BJ (cell line): ENCODE measurements around the gene FUT6. TPM values are rescaled to one million over a fixed set of nuclear protein-coding genes. Genes with fewer than 3 reads are reported as not detected.

ENCODE experiments used
- CTCF ChIA-PET: fragments of 350-600 bp; formaldehyde crosslinking; extraction: SDS; loops from one replicate; lab custom pipeline; 2021; ENCODE audit warnings: antibody characterized with exemption, inconsistent platforms; lab: Yijun Ruan, JAX
- POLR2A ChIA-PET: fragments of 300-600 bp; sonication (Branson Sonifier 250); formaldehyde crosslinking; extraction: SDS; loops from one replicate; lab custom pipeline; 2021; ENCODE audit warnings: antibody characterized with exemption; lab: Charles Lee
- DNase-seq: peaks from one replicate; pipeline ENCODE4 v3.0.0-alpha.2; 2011; ENCODE audit warnings: low read depth
- H3K27me3 ChIP-seq: 2 replicates; pipeline ENCODE4 v1.6.0; 2011; ENCODE audit warnings: low read length; ENCODE audit not compliant: control insufficient read depth, insufficient read depth
- H3K36me3 ChIP-seq: 2 replicates; pipeline ENCODE4 v1.5.1; 2011; ENCODE audit warnings: low read length; ENCODE audit not compliant: control insufficient read depth, insufficient read depth
- H3K4me3 ChIP-seq: 2 replicates; pipeline ENCODE4 v1.5.1; 2011; ENCODE audit warnings: low read depth, mild to moderate bottlenecking, control low read depth, low read length
- CTCF ChIP-seq: IDR thresholded peaks from 2 replicates; pipeline ENCODE4 v1.5.1; 2011; ENCODE audit warnings: low read depth, mild to moderate bottlenecking, control low read depth, inconsistent platforms, low read length, moderate library complexity; ENCODE audit not compliant: insufficient read depth
- polyA plus RNA-seq: library from polyadenylated mRNA; depleted of rRNA; stranded (reverse); fragments of >200 nt; gene quantifications from 2 replicates; pipeline ENCODE4 v1.2.3, GENCODE V29; 2011

Gene FUT6
- polyA plus RNA-seq, 1 experiment = not detected

- Histone ChIP-seq H3K27me3 (peaks cover 10% of the 10 kb centered on the region), H3K36me3 (no peaks in the 10 kb centered on the region), H3K4me3 (no peak overlapping the region)
- TF ChIP-seq CTCF = no peak
- POLR2A ChIA-PET = no interaction called here
- CTCF ChIA-PET = no interaction called here
- no peak for DNase-seq
These were observed 7.4 kb downstream of the FUT6 start for GRCh38 chr19:5832061-5832460.

- no peak overlapping the region for H3K4me3 ChIP-seq
- ChIA-PET CTCF (interaction anchor here (1.9 kb wide), 1 partner anchor 27 kb away, joined by 6 read pairs; the partner anchor contains the start of gene NRTN), POLR2A (no interaction called here)
- no peaks in the 10 kb centered on the region for H3K36me3 ChIP-seq
- no peak for TF ChIP-seq CTCF
- peaks cover 10% of the 10 kb centered on the region for H3K27me3 ChIP-seq
- DNase-seq = no peak
These were observed 8.3 kb downstream of the FUT6 start for GRCh38 chr19:5831159-5831558.

GRCh38 chr19:5829567-5830310, 9.8 kb downstream of the FUT6 start:
- no peak for DNase-seq
- POLR2A ChIA-PET = no interaction called here
- Histone ChIP-seq H3K27me3 (peaks cover 7% of the 10 kb centered on the region), H3K36me3 (no peaks in the 10 kb centered on the region), H3K4me3 (no peak overlapping the region)
- no peak for TF ChIP-seq CTCF
- CTCF ChIA-PET = interaction anchor here (0.7 to 2.7 kb wide), 3 partner anchors 11 to 25 kb away, joined by 4 to 18 read pairs (median 6); partner anchors contain the start of gene NRTN

GRCh38 chr19:5828661-5829566, 10.6 kb downstream of the FUT6 start:
- TF ChIP-seq CTCF = peak; percentile 11; the same call in 1 of the 2 replicates
- Histone ChIP-seq H3K4me3 (peak overlapping the region; percentile 70), H3K36me3 (no peaks in the 10 kb centered on the region), H3K27me3 (peaks cover 6% of the 10 kb centered on the region; the same call in 1 of the 2 replicates)
- ChIA-PET CTCF (interaction anchor here (0.5 to 2.7 kb wide), 5 partner anchors 10 to 293 kb away, joined by 3 to 18 read pairs (median 4); partner anchors contain the start of gene NRTN), POLR2A (interaction anchor here (1.0 kb wide), 1 partner anchor 75 kb away, joined by 3 read pairs; the partner anchor contains the start of gene NDUFA11)
- no peak for DNase-seq
